Measurements from ENCODE around the gene SREBF1.
A peak's percentile ranks its signal among the peaks of the same experiment; 100 is the strongest.

Gene SREBF1

GRCh38 chr17:17857496-17857895 lies 20.7 kb upstream of the SREBF1 start:
- DNase-seq (ENCODE audit: low spot score): no peak

- DNase-seq (ENCODE audit: low spot score): no peak
These were observed 19.6 kb upstream of the SREBF1 start for GRCh38 chr17:17856386-17856785.

GRCh38 chr17:17855976-17856375 lies 19.2 kb upstream of the SREBF1 start:
- no peak for DNase-seq (ENCODE audit: low spot score)

GRCh38 chr17:17853811-17854447 lies 17.1 kb upstream of the SREBF1 start:
- no peak for DNase-seq (ENCODE audit: low spot score)

GRCh38 chr17:17852930-17853329 lies 16.1 kb upstream of the SREBF1 start:
- no peak for DNase-seq (ENCODE audit: low spot score)

- DNase-seq (ENCODE audit: low spot score): no peak
These were observed 14.6 kb upstream of the SREBF1 start for GRCh38 chr17:17851103-17852002.

GRCh38 chr17:17849845-17850373 lies 13.1 kb upstream of the SREBF1 start:
- peak; percentile 81 for DNase-seq (ENCODE audit: low spot score)

- DNase-seq (ENCODE audit: low spot score): peak; percentile 86
These were observed 12.5 kb upstream of the SREBF1 start for GRCh38 chr17:17849147-17849820.

- no peak for DNase-seq (ENCODE audit: low spot score)
These were observed 11.7 kb upstream of the SREBF1 start for GRCh38 chr17:17848311-17849082.

- DNase-seq (ENCODE audit: low spot score): no peak
These were observed 10.9 kb upstream of the SREBF1 start for GRCh38 chr17:17847726-17848125.

GRCh38 chr17:17847118-17847689 lies 10.4 kb upstream of the SREBF1 start:
- no peak for DNase-seq (ENCODE audit: low spot score)

- DNase-seq (ENCODE audit: low spot score): no peak
These were observed 9.9 kb upstream of the SREBF1 start for GRCh38 chr17:17846645-17847044.

GRCh38 chr17:17846003-17846402 lies 9.2 kb upstream of the SREBF1 start:
- DNase-seq (ENCODE audit: low spot score): no peak

- DNase-seq (ENCODE audit: low spot score): no peak
These were observed 8.4 kb upstream of the SREBF1 start for GRCh38 chr17:17845046-17845775.

- no peak for DNase-seq (ENCODE audit: low spot score)
These were observed 7.7 kb upstream of the SREBF1 start for GRCh38 chr17:17844500-17844899.

GRCh38 chr17:17844079-17844478 lies 7.3 kb upstream of the SREBF1 start:
- no peak for DNase-seq (ENCODE audit: low spot score)

GRCh38 chr17:17843096-17843495 lies 6.3 kb upstream of the SREBF1 start:
- DNase-seq (ENCODE audit: low spot score): no peak

- DNase-seq (ENCODE audit: low spot score): no peak
These were observed 5.5 kb upstream of the SREBF1 start for GRCh38 chr17:17842111-17842876.

- no peak for DNase-seq (ENCODE audit: low spot score)
These were observed 4.8 kb upstream of the SREBF1 start for GRCh38 chr17:17841601-17842025.

Measured in hematopoietic multipotent progenitor cell treated with erythropoietin and hydrocortisone succinate and interleukin-3 and kit ligand, for 15 days (in vitro differentiated cells).